ENCODE data around the gene FBLN2. TPM values are rescaled to one million over a fixed set of nuclear protein-coding genes. Genes with fewer than 3 reads are reported as not detected.

Gene FBLN2
- total and polyA plus RNA-seq, 2 of the 4 experiments (the other 2 are of a cell fraction): 11.8 to 60.8 TPM

DNA sequence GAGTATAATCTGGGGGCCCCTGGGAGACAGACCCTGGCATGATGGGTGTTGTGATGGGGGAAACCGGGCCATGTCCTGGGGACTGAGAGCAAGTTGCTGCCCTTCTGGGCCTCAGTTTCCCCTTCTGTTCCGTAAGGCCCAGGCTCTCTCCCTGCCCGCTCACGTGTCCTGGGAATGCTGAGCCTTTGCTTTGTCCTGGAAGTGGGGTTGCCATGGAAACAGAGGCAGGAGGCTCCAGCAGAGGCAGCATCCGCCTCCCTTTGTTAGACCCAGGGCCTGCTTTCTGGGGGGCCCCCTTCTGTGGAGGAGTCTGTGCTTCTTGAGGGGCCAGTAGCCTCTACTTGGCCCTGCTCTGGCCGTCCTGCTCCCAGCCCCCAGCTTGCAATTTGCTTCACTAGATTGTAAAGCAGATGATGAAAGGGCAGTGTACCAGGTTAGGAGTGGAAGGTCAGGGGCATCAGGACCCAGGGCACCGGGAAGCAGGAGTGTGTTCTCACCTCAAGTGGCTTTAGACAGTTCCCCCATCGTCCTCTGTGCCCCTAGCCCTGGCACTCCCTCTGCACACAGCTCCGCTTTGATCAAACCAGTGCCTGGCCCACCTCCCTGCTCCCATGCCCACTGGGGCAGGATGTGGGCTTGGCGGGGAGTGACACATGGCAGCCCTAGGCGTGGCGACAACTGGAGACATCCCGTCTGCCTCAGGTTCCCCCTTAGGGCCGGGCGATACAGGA lies 105.6 kb downstream of the FBLN2 start:
- TF ChIP-seq MAZ (IDR thresholded peaks at IDR 0.05; ENCODE audit: borderline replicate concordance, low read depth, low read length): no peak
- TF ChIP-seq CTCF (conservative IDR thresholded peaks at IDR 0.05; ENCODE audit: low read depth, low read length): no peak
- no peak for TF ChIP-seq CEBPB (IDR thresholded peaks at IDR 0.05; ENCODE audit: low read depth, low read length)
- no peak for TF ChIP-seq MXI1 (IDR thresholded peaks at IDR 0.05; ENCODE audit: borderline replicate concordance, low read depth, low read length)
- no peak for TF ChIP-seq MAFK (IDR thresholded peaks at IDR 0.05; ENCODE audit: low read depth, low read length)
- no peak for TF ChIP-seq NFE2L2 (IDR thresholded peaks at IDR 0.05; ENCODE audit: low read depth, low read length)
- H2BK5ac ChIP-seq (ENCODE audit: low read depth, low read length, poor library complexity, severe bottlenecking): no peak overlapping the region
- no peak for ATAC-seq (ENCODE audit: low read depth)
- H3K23ac ChIP-seq (ENCODE audit: low read depth, low read length): no peak overlapping the region
- H4K20me1 ChIP-seq (ENCODE audit: insufficient read depth, low read length): 0 out of 2 replicates have a peak, but pooled peaks cover 3% of the 10 kb centered on the region
- no peak overlapping the region for H2BK20ac ChIP-seq (ENCODE audit: low read depth, low read length)
- H2AFZ ChIP-seq (replicated peaks; ENCODE audit: low read length, poor library complexity): peak overlapping the region; percentile 82
- dilution Hi-C loops (cut with HindIII; ENCODE audit: low sequenced_read_pairs, unreplicated experiment): no loop called here
- H3K9me3 ChIP-seq (ENCODE audit: control insufficient read depth, insufficient read depth, low read length): no peaks in the 10 kb centered on the region
- ChIA-PET CTCF (interaction anchor here (0.6 to 1.0 kb wide), 3 partner anchors 156 to 247 kb away, joined by 3 read pairs; no protein-coding TSS in a partner anchor), POLR2A (ENCODE audit: unreplicated experiment) (no interaction called here)
- H3K36me3 ChIP-seq (ENCODE audit: control insufficient read depth, insufficient read depth, low read length): no peaks in the 10 kb centered on the region
- peaks cover 6% of the 10 kb centered on the region; the same call in 1 of the 2 replicates for H3K27me3 ChIP-seq (ENCODE audit: control insufficient read depth, insufficient read depth, low read length)
- no peak overlapping the region for H2BK120ac ChIP-seq (ENCODE audit: low read depth, low read length)
- H4K91ac ChIP-seq (ENCODE audit: insufficient read depth, low read depth, low read length): no peak overlapping the region
- H3K18ac ChIP-seq (ENCODE audit: low read depth, low read length): no peak overlapping the region
- H4K5ac ChIP-seq (ENCODE audit: low read depth, low read length): no peak overlapping the region
- DNase-seq: no peak
- no peak overlapping the region for H3K4me2 ChIP-seq (ENCODE audit: low read depth, low read length)
- no peak overlapping the region for H3K4ac ChIP-seq (ENCODE audit: low read depth, low read length)
- intact Hi-C loops (cut with micrococcal nuclease): loop anchor here (5.0 kb wide), 4 partner anchors 468 to 1268 kb away; partner anchors contain the start of gene CHCHD4
- 0 out of 2 replicates have a peak, but pooled peaks cover 2% of the 10 kb centered on the region for H3K9me1 ChIP-seq (ENCODE audit: insufficient read depth, low read length)
- no peak overlapping the region for H3K14ac ChIP-seq (replicated peaks; ENCODE audit: low read depth, low read length)
- no peak overlapping the region for H2BK15ac ChIP-seq (ENCODE audit: low read depth, low read length)
- in situ Hi-C loops (cut with MboI; ENCODE audit: low sequenced_read_pairs): no loop called here
- H3K79me1 ChIP-seq (ENCODE audit: low read depth in 1 of 2, low read length in 2 of 2): no peaks in the 10 kb centered on the region
- no peak overlapping the region for H3K56ac ChIP-seq (ENCODE audit: extremely low read depth, insufficient read depth, low read length)
- H4K8ac ChIP-seq (ENCODE audit: low read depth in 2 of 2, low read length in 2 of 2): no peak overlapping the region
- BruUV-seq (replicated peaks): no TSS peak
- 70% methylated on average over 6 of the region's 15 CpGs; no CpG with 5 or more reads in 1 of the 2 experiments for WGBS, 2 experiments (ENCODE audit: extremely low coverage in 2 of 2, insufficient read length in 1 of 2)
- no peak overlapping the region for H2AK9ac ChIP-seq (replicated peaks; ENCODE audit: low read depth, low read length, poor library complexity)
- H3K9ac ChIP-seq (ENCODE audit: low read depth, low read length): no peak overlapping the region
- H3K4me3 ChIP-seq (ENCODE audit: insufficient read depth, low read depth, low read length): no peak overlapping the region
- no peak overlapping the region for H2AK5ac ChIP-seq (ENCODE audit: low read depth, low read length)
- no peak overlapping the region for H3K27ac ChIP-seq (ENCODE audit: insufficient read depth, low read length)
- no peaks in the 10 kb centered on the region for H3K4me1 ChIP-seq (ENCODE audit: control insufficient read depth, insufficient read depth, low read length)

All from IMR-90 (cell line).